GM12874 (cell line): ENCODE measurements around the gene POLH.

Experiments
- CTCF ChIP-seq: IDR thresholded peaks from 2 replicates; pipeline ENCODE4 v1.5.1; 2011; ENCODE audit warnings: low read depth, mild to moderate bottlenecking, control low read depth, low read length, moderate library complexity; ENCODE audit not compliant: insufficient read depth

POLH gene

DNA sequence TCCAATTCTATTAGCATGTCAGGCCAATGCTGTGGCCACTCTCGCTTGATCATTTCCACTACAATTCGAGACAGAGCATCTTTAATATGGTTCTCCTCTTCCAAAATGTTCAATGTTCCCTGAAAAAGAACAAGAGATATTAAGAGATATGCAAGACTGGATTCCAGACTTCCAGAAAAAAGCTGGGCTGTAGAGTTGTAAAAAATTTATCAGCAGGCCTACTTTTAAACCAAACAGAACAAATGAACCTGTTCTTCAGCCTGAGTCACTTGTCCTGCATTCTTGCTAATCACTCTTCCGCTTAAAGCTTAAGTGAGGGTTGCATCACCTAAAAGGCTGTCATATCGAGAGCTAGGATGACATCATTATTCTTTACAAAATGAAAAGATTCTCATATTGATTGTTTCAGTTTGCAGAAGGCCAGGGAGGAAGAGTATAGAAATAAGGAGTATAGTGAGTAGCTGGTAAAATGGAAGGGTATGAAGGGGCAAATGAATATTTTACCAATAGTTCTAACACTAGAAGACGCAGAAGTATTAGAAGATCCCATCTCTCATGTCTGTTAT, 5.0 kb upstream of the POLH start:
- no peak for TF ChIP-seq CTCF

GRCh38 chr6:43572015-43572414, 4.0 kb upstream of the POLH start:
- no peak for TF ChIP-seq CTCF

- TF ChIP-seq CTCF, result no peak
Observed at GRCh38 chr6:43575105-43575771, 747 bp upstream of the POLH start.

DNA sequence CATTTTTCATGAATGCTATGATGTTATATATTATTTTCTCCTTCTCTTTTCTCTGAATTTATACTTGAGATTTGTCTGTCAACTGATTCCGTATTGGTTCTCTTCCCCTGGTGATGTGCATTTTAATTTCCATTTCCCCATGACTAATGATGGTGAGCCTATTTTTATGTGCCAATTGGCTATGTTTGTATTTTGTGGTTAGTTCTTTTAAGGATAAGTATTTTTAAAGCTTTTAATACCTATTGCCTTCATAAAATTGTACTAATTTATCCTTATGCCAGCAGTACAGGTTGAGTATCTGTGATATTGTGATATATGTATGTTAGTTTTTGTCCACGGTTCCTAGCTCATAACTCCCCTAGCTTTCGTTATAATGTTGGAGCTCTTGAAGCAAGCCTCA, 2.8 kb downstream of the POLH start:
- no peak for TF ChIP-seq CTCF

DNA sequence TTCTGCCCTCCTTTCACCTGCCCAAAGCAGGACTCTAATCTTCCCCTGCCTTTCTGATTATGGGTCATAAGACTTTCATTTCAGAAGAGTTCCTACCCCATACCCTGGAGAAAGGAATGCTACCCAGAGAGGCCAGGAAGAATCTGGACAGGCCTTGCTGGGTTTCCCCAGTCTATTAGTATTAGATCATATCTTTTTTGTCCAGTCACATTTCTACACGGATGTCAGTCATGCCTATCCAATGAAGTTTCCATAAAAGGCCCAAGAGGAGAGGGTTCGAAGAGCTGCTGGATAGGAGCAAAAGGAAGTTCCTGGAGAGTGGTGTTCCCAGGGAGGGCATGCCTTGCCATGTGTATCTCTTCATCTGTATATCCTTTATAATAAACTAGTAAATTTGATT, 3.2 kb downstream of the POLH start:
- TF ChIP-seq CTCF, result no peak

- no peak for TF ChIP-seq CTCF
Observed at GRCh38 chr6:43582911-43583310, 6.9 kb downstream of the POLH start.

GRCh38 chr6:43584892-43585570, 9.0 kb downstream of the POLH start:
- TF ChIP-seq CTCF, result no peak
